Transverse colon (tissue), 4 donors: ENCODE results near the gene MAP4K1. TPM values are rescaled to one million over a fixed set of nuclear protein-coding genes. Genes with fewer than 3 reads are reported as not detected.
A peak's percentile ranks its signal among the peaks of the same experiment; 100 is the strongest.

Experiments used
- DNase-seq: peaks from one replicate; pipeline ENCODE4 v3.0.0-alpha.2; 2019
- H3K27ac ChIP-seq, 4 donors: fragments of 200-600 bp; sonication (generic); 2 replicates each; pipeline ENCODE4 v1.5.1; 2016 to 2018; ENCODE audit warnings: inconsistent platforms in 4 of 4
- H3K27me3 ChIP-seq: fragments of 200-600 bp; sonication (generic); 2 replicates; pipeline ENCODE4 v1.5.1; 2017; ENCODE audit warnings: inconsistent platforms
- H3K36me3 ChIP-seq, 4 donors: fragments of 200-600 bp; sonication (generic); 2 replicates each; pipeline ENCODE4 v1.5.1; 2017 to 2019; ENCODE audit warnings: inconsistent platforms in 4 of 4
- H3K4me1 ChIP-seq, 4 donors: fragments of 200-600 bp; sonication (generic); 2 replicates each; pipeline ENCODE4 v1.5.1; 2017 to 2020; ENCODE audit warnings: inconsistent platforms in 4 of 4
- H3K4me3 ChIP-seq, 4 donors: fragments of 200-600 bp; sonication (generic); 1 replicate in 1 of 4; 2 replicates in 3 of 4; pipeline versions ENCODE4 v1.5.1 to v1.6.1; 2017 to 2019; ENCODE audit warnings: inconsistent platforms in 4 of 4
- H3K9me3 ChIP-seq, 2 donors: fragments of 200-600 bp; sonication (generic); 2 replicates each; pipeline ENCODE4 v1.5.1; 2017 to 2019; ENCODE audit warnings: inconsistent platforms in 2 of 2
- CTCF ChIP-seq, 5 experiments: fragments of 200-600 bp in 3 of 5; fragments of 450-650 bp in 2 of 5; sonication (generic) in 3 of 5; IDR thresholded peaks; 1 replicate in 2 of 5; 2 replicates in 3 of 5; pipeline ENCODE4 v1.5.1; 2016 to 2017; ENCODE audit warnings: antibody characterized with exemption in 5 of 5, inconsistent platforms in 3 of 5, mild to moderate bottlenecking in 2 of 5, moderate library complexity in 1 of 5
- EP300 ChIP-seq: sonication (generic); formaldehyde crosslinking; IDR thresholded peaks from one replicate; pipeline ENCODE4 v1.6.1; 2017; ENCODE audit warnings: antibody characterized with exemption, low read depth
- POLR2A ChIP-seq: fragments of 450-650 bp; IDR thresholded peaks from one replicate; pipeline ENCODE4 v1.6.1; 2016; ENCODE audit warnings: antibody characterized with exemption, mild to moderate bottlenecking, moderate library complexity
- POLR2AphosphoS5 ChIP-seq, 3 donors: sonication (generic); formaldehyde crosslinking; IDR thresholded peaks; one replicate each; pipeline ENCODE4 v1.6.1; 2016; ENCODE audit warnings: antibody characterized with exemption in 3 of 3
- WGBS, 2 donors: methylation state at CpG; one replicate each; pipeline ENCODE4 v1.1.5; 2018; ENCODE audit warnings: low coverage in 1 of 2; 5-methylcytosine and 5-hydroxymethylcytosine counted together
- in situ Hi-C, 4 donors: fragments of 200-750 bp; cut with MboI; loops; one replicate each; pipeline versions ENCODE4 v1.15.0 to v1.15.1; 2017; ENCODE audit warnings: low sequenced_read_pairs in 3 of 4, low pct_ligation_motif_present in 1 of 4, low pct_unique_long_range_greater_than_20kb in 1 of 4
- intact Hi-C: fragments of 100-400 bp; cut with DNase I; formaldehyde crosslinking; loops from one replicate; pipeline ENCODE4 v1.15.1; 2023; ENCODE audit warnings: low total_unique reads
- total RNA-seq, 4 donors: library from RNA; depleted of rRNA; stranded (reverse); fragments of >200 nt; gene quantifications; one replicate each; pipeline ENCODE4 v1.1.0, GENCODE V29; 2016

MAP4K1 gene
- total RNA-seq, 4 donors from 2014 or later: 4.0 to 49.0 (median 11.1) TPM; not detected in 1

- Histone ChIP-seq H3K9me3 (no peaks in the 10 kb centered on the region), H3K4me3 (no peak overlapping the region), H3K36me3 (peaks cover 0 to 70% (median 31%) of the 10 kb centered on the region in 4 donors), H3K27ac (no peak overlapping the region), H3K4me1 (peaks cover 0 to 2% (median 0%) of the 10 kb centered on the region in 4 donors), H3K27me3 (no peaks in the 10 kb centered on the region)
- in situ Hi-C loops: loop anchor here in 2 of 4 donors (10.0 kb wide), 2 partner anchors 85 to 225 kb away; partner anchors contain the start of gene FAM98C (in 1 of the 2)
- TF ChIP-seq EP300 (no peak), CTCF (IDR thresholded peaks at IDR 0.05) (no peak), POLR2A (no peak), POLR2AphosphoS5 (IDR thresholded peaks at IDR 0.05) (no peak)
- WGBS, 2 donors: 93% methylated on average over 6 of the region's 6 CpGs; no CpG with 5 or more reads in 1 of the 2 donors
- intact Hi-C loops: no loop called here
- DNase-seq: no peak
These were observed 11.8 kb upstream of the MAP4K1 start for GRCh38 chr19:38629568-38629967.

- Histone ChIP-seq H3K4me1 (no peaks in the 10 kb centered on the region), H3K36me3 (peaks cover 0 to 89% (median 35%) of the 10 kb centered on the region in 4 donors), H3K27me3 (no peaks in the 10 kb centered on the region), H3K27ac (no peak overlapping the region), H3K4me3 (no peak overlapping the region), H3K9me3 (no peaks in the 10 kb centered on the region)
- in situ Hi-C loops: loop anchor here in 2 of 4 donors (10.0 kb wide), 2 partner anchors 82 to 222 kb away; partner anchors contain the start of gene FAM98C (in 1 of the 2)
- 80 to 95% methylated on average over 1 to 4 of the region's 4 CpGs for WGBS, 2 donors
- intact Hi-C loops: no loop called here
- TF ChIP-seq POLR2AphosphoS5 (IDR thresholded peaks at IDR 0.05) (no peak), EP300 (no peak), CTCF (IDR thresholded peaks at IDR 0.05) (no peak), POLR2A (no peak)
- no peak for DNase-seq
These were observed 8.6 kb upstream of the MAP4K1 start for GRCh38 chr19:38626401-38626800.

- peaks cover 0 to 80% (median 36%) of the 10 kb centered on the region in 4 donors for H3K36me3 ChIP-seq
- WGBS, 2 donors: 83 to 88% methylated on average over 1 to 3 of the region's 3 CpGs
- in situ Hi-C loops: loop anchor here in 2 of 4 donors (10.0 to 25.0 kb wide), 3 partner anchors 80 to 220 kb away; partner anchors contain the start of gene FAM98C (in 2 of the 2)
- TF ChIP-seq EP300 (no peak), POLR2A (no peak), POLR2AphosphoS5 (IDR thresholded peaks at IDR 0.05) (no peak), CTCF (IDR thresholded peaks at IDR 0.05) (no peak)
- H3K9me3 ChIP-seq: no peaks in the 10 kb centered on the region
- no peak overlapping the region for H3K4me3 ChIP-seq
- DNase-seq: no peak
- peaks cover 5 to 7% (median 7%) of the 10 kb centered on the region in 4 donors for H3K4me1 ChIP-seq
- H3K27ac ChIP-seq: no peak overlapping the region
- H3K27me3 ChIP-seq: no peaks in the 10 kb centered on the region
- intact Hi-C loops: no loop called here
These were observed 7.1 kb upstream of the MAP4K1 start for GRCh38 chr19:38624822-38625221.

DNA sequence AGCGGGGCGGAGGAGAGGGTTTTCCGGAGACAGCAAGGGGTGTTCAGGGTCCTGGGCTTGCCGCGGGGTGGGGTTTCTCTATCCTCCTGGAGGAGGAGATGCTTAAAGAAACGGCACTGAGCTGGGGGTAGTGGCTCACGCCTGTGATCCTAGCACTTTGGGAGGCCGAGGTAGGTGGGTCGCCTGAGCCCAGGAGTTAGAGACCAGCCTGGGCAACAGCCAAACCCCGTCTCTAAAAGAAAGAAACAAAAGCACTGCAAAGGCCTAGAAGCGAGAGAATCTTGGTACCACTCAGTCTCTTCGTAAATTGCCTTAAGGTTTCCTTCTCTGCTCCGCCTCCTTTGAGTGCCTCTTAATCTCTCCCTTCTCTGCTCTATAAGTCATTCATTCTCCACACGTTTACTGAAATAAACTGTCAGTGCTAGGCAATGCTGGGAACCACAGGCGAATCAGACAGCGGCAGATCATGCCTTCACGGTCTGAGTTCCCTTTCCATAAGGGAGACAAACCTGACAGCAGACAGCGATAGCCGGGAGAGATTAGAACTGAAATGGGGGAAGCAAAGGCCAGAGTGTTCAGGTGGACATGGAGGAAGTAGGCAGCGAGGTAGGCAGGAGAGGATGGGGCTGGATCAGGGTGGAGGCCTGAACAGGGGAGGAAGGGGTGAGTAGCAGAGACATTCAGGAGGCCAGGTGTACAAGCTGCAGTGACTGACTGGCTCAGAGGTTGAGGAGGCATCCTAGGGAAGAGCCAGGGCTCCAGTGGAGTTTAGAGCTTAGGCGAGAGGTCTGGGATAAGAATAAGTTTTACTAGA, 1.8 kb upstream of the MAP4K1 start:
- in situ Hi-C loops: loop anchor here in 2 of 4 donors (10.0 to 25.0 kb wide), 3 partner anchors 75 to 215 kb away; partner anchors contain the start of gene FAM98C (in 2 of the 2)

More for the DNA sequence above, 1.8 kb upstream of the MAP4K1 start:
- no peaks in the 10 kb centered on the region for H3K27me3 ChIP-seq
- peak overlapping the region; percentile 76 to 95 (median 84) for H3K4me3 ChIP-seq
- whole genome bisulfite sequencing, 2 donors: 18 to 23% methylated on average over 7 to 21 of the region's 21 CpGs
- DNase-seq: no peak
- peaks cover 0 to 35% (median 15%) of the 10 kb centered on the region in 4 donors for H3K36me3 ChIP-seq
- H3K4me1 ChIP-seq: peaks cover 11 to 20% (median 16%) of the 10 kb centered on the region in 4 donors
- no peaks in the 10 kb centered on the region for H3K9me3 ChIP-seq
- peak overlapping the region; percentile 89 to 95 (median 91) for H3K27ac ChIP-seq
- intact Hi-C loops: no loop called here
- TF ChIP-seq POLR2A (no peak), POLR2AphosphoS5 (IDR thresholded peaks at IDR 0.05) (no peak), EP300 (no peak), CTCF (IDR thresholded peaks at IDR 0.05) (no peak)
